Prostate gland (tissue), 2 donors: ENCODE measurements around the gene WWOX. TPM values are rescaled to one million over a fixed set of nuclear protein-coding genes. Genes with fewer than 3 reads are reported as not detected.

Experiments used
- DNase-seq: peaks from one replicate; pipeline ENCODE4 v3.0.0-alpha.2; 2019; ENCODE audit warnings: low spot score
- H3K27ac ChIP-seq, 2 donors: fragments of 200-600 bp; sonication (generic); 2 replicates each; pipeline ENCODE4 v1.5.1; 2017 to 2019
- H3K27me3 ChIP-seq: fragments of 200-600 bp; sonication (generic); replicated peaks from 2 replicates; pipeline ENCODE4 v1.5.1; 2019; ENCODE audit not compliant: insufficient read depth
- H3K36me3 ChIP-seq, 2 donors: fragments of 200-600 bp; sonication (generic); 1 replicate in 1 of 2; 2 replicates in 1 of 2; pipeline versions ENCODE4 v1.5.1 to v1.8.1; 2017 to 2019
- H3K4me1 ChIP-seq: fragments of 200-600 bp; sonication (generic); replicated peaks from 2 replicates; pipeline ENCODE4 v1.5.1; 2019
- H3K4me3 ChIP-seq, 2 donors: fragments of 200-600 bp; sonication (generic); 2 replicates each; pipeline ENCODE4 v1.5.1; 2017 to 2019
- H3K9me3 ChIP-seq: fragments of 200-600 bp; sonication (generic); 2 replicates; pipeline ENCODE4 v1.5.1; 2017
- POLR2A ChIP-seq: fragments of 450-650 bp; IDR thresholded peaks from one replicate; pipeline ENCODE4 v1.6.1; 2016; ENCODE audit warnings: antibody characterized with exemption, mild to moderate bottlenecking
- POLR2AphosphoS5 ChIP-seq: sonication (generic); formaldehyde crosslinking; IDR thresholded peaks from one replicate; pipeline ENCODE4 v1.6.1; 2017; ENCODE audit warnings: antibody characterized with exemption
- WGBS: methylation state at CpG from one replicate; pipeline ENCODE4 v1.1.5; 2018; 5-methylcytosine and 5-hydroxymethylcytosine counted together
- intact Hi-C: fragments of 100-400 bp; cut with DNase I; formaldehyde crosslinking; loops from one replicate; pipeline ENCODE4 v1.14.2; 2022
- total RNA-seq, 2 donors: library from RNA; depleted of rRNA; stranded (reverse); fragments of >200 nt; gene quantifications; one replicate each; pipeline ENCODE4 v1.1.0, GENCODE V29; 2016
- TF ChIP-seq, protein P1 (sequence below), 4 experiments: fragments of 200-600 bp in 2 of 4; fragments of 450-650 bp in 2 of 4; sonication (generic) in 2 of 4; IDR thresholded peaks; 1 replicate in 3 of 4; 2 replicates in 1 of 4; pipeline ENCODE4 v1.5.1; 2016 to 2019; ENCODE audit warnings: antibody characterized with exemption in 4 of 4, mild to moderate bottlenecking in 2 of 4, moderate library complexity in 2 of 4

The WWOX gene
- total RNA-seq, 2 donors from 2014 or later: 93.2 to 99.4 TPM

DNA sequence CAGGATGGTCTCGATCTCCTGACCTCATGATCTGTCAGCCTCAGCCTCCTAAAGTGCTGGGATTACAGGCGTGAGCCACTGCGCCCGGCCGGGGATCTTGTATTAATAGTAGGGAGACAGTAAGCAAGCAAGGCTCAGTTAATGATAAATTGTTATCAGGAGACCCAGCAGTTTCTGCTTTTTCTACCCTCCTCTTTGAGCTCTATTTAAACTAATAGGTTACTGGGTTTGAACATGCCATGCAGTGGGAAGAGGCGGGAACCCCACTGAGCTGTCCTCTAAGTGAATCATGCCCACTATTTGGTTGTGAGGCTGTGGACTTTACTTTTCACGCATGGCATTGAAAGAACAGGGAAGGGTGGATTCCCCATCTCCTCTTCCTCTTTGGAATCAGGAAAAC lies 223.9 kb downstream of the WWOX start:
- intact Hi-C loops: no loop called here
- H3K36me3 ChIP-seq: no peaks in the 10 kb centered on the region
- no peak for TF ChIP-seq POLR2A
- TF ChIP-seq, protein P1, sequence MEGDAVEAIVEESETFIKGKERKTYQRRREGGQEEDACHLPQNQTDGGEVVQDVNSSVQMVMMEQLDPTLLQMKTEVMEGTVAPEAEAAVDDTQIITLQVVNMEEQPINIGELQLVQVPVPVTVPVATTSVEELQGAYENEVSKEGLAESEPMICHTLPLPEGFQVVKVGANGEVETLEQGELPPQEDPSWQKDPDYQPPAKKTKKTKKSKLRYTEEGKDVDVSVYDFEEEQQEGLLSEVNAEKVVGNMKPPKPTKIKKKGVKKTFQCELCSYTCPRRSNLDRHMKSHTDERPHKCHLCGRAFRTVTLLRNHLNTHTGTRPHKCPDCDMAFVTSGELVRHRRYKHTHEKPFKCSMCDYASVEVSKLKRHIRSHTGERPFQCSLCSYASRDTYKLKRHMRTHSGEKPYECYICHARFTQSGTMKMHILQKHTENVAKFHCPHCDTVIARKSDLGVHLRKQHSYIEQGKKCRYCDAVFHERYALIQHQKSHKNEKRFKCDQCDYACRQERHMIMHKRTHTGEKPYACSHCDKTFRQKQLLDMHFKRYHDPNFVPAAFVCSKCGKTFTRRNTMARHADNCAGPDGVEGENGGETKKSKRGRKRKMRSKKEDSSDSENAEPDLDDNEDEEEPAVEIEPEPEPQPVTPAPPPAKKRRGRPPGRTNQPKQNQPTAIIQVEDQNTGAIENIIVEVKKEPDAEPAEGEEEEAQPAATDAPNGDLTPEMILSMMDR (IDR thresholded peaks at IDR 0.05): no peak
- DNase-seq: no peak
- WGBS: 82% methylated on average over 7 of the region's 7 CpGs
- no peaks in the 10 kb centered on the region for H3K9me3 ChIP-seq
- no peaks in the 10 kb centered on the region for H3K4me1 ChIP-seq
- H3K27ac ChIP-seq: no peak overlapping the region
- H3K4me3 ChIP-seq: no peak overlapping the region
- H3K27me3 ChIP-seq: no peaks in the 10 kb centered on the region

DNA sequence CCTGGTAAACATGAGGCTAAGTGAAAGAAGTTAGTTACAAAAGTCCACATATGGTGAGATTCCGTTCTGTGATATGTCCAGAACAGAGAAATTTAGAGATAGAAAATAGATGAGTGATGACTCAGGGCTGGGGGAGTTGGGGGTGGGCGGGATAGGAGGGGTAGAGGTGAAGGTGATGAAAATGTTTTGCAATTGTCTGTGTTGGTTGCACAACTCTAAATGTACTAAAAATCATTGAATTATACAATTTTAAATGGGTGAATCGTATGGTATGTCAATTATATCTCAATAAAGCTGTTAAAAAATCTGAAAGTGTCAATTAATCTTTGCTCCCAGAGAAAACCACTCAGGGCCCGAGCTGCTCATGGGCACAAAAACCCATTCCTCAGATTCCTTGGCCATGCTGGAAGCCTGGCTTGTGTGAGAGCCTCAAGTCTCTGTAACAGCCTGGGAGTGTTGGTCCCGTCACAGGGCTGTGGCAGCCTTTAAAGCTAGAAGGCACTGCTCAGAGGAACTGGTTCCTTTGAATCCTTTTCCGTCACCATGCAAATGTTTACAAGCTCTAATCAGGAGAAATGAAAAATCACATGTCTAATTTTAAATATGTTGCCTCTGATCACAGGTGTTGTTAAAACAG lies 225.3 kb downstream of the WWOX start:
- H3K36me3 ChIP-seq: no peaks in the 10 kb centered on the region
- H3K27me3 ChIP-seq: no peaks in the 10 kb centered on the region
- DNase-seq: no peak
- intact Hi-C loops: no loop called here
- no peaks in the 10 kb centered on the region for H3K4me1 ChIP-seq
- 95% methylated on average over 6 of the region's 6 CpGs for WGBS
- TF ChIP-seq POLR2A (no peak), POLR2AphosphoS5 (no peak)
- TF ChIP-seq, protein P1 (IDR thresholded peaks at IDR 0.05): no peak
- H3K4me3 ChIP-seq: no peak overlapping the region
- H3K9me3 ChIP-seq: no peaks in the 10 kb centered on the region
- H3K27ac ChIP-seq: no peak overlapping the region

DNA sequence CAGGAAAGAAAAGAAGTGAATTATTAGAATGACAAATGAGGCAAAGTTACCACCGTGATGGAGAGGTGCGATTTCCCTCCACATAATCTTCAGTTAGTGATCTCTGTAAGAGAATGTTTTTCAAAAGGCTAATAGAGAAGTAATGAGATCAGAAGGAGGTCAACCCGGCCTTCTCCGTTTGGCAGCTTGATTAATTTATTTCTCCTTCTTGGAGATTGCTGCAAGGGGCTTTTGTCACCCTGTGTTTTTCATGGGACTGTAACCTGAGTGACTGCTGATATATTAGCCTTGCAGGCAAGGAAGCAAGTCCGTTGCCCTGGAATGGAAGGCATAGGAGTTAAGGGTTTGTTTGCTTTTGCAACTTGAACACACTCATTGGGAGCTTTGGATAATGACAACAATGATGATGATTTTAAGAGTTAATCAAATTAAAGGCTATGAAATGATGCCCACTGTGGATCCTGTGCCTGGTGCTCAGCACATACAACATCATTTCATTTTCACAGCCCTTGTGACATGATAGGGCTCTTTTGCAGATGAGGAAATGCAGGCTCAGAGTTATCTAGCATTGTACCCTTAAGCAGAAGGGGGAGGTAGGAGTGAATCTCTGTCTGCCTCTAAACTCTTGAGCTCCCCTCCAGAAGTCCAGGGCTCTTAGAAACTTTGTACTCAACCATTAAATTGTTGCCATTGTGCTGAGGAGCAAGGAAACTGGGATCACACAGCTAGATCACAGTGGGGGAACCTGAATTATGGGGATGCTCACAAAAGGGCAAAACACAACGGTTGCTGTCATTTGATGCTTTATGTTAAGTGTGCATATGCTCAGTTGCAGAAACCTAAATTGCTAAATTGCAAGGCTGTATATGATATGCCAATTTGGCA lies 226.3 kb downstream of the WWOX start:
- TF ChIP-seq, protein P1 (IDR thresholded peaks at IDR 0.05): no peak
- TF ChIP-seq POLR2A (no peak), POLR2AphosphoS5 (no peak)
- H3K9me3 ChIP-seq: no peaks in the 10 kb centered on the region
- H3K27me3 ChIP-seq: no peaks in the 10 kb centered on the region
- no peaks in the 10 kb centered on the region for H3K36me3 ChIP-seq
- no peak overlapping the region for H3K4me3 ChIP-seq
- intact Hi-C loops: no loop called here
- 74% methylated on average over 6 of the region's 6 CpGs for WGBS
- no peaks in the 10 kb centered on the region for H3K4me1 ChIP-seq
- no peak overlapping the region for H3K27ac ChIP-seq
- DNase-seq: no peak

- DNase-seq: no peak
- H3K9me3 ChIP-seq: no peaks in the 10 kb centered on the region
- H3K4me1 ChIP-seq: no peaks in the 10 kb centered on the region
- TF ChIP-seq POLR2AphosphoS5 (no peak), POLR2A (no peak)
- TF ChIP-seq, protein P1 (IDR thresholded peaks at IDR 0.05): no peak
- intact Hi-C loops: no loop called here
- WGBS: 92% methylated on average over 3 of the region's 3 CpGs
- H3K27ac ChIP-seq: no peak overlapping the region
- no peaks in the 10 kb centered on the region for H3K27me3 ChIP-seq
- H3K4me3 ChIP-seq: no peak overlapping the region
- no peaks in the 10 kb centered on the region for H3K36me3 ChIP-seq
Measured at GRCh38 chr16:78326731-78327130, 227.3 kb downstream of the WWOX start.
